HEK293 (cell line): ENCODE data around the gene NOL4L.

Source experiments
- CTCF ChIA-PET: fragments of 350-600 bp; formaldehyde crosslinking; extraction: SDS; loops from one replicate; lab custom pipeline; 2021; ENCODE audit warnings: antibody characterized with exemption; lab: Yijun Ruan, JAX
- POLR2A ChIA-PET: fragments of 300-600 bp; formaldehyde crosslinking; extraction: SDS; loops from one replicate; lab custom pipeline; 2020; ENCODE audit warnings: antibody characterized with exemption, inconsistent platforms; lab: Yijun Ruan, JAX
- H3K27ac ChIP-seq: fragments of 200-500 bp; sonication (Bioruptor generic); 2 replicates; pipeline ENCODE4 v1.5.1; 2014; ENCODE audit warnings: low read depth, low read length, control low read depth, inconsistent platforms; ENCODE audit errors: extremely low read depth
- H3K36me3 ChIP-seq, 2 experiments: fragments of 200-500 bp in 1 of 2; sonication (Bioruptor generic) in 1 of 2; 1 replicate in 1 of 2; 2 replicates in 1 of 2; pipeline ENCODE4 v1.5.1; 2014 to 2017; ENCODE audit warnings: inconsistent platforms in 2 of 2, low read length in 2 of 2; ENCODE audit not compliant: control insufficient read depth in 2 of 2, insufficient read depth in 1 of 2
- H3K4me1 ChIP-seq: fragments of 200-500 bp; sonication (Bioruptor generic); 2 replicates; pipeline ENCODE4 v1.5.1; 2014; ENCODE audit warnings: mild to moderate bottlenecking, low read length, inconsistent platforms; ENCODE audit not compliant: control insufficient read depth, insufficient read depth
- H3K4me3 ChIP-seq: 2 replicates; pipeline ENCODE4 v1.5.1; 2011; ENCODE audit warnings: low read depth, mild to moderate bottlenecking, control low read depth, low read length, moderate library complexity
- H3K9me3 ChIP-seq: fragments of 200-500 bp; sonication (Bioruptor generic); 2 replicates; pipeline ENCODE4 v1.5.1; 2014; ENCODE audit warnings: low read depth, low read length, inconsistent platforms; ENCODE audit not compliant: control insufficient read depth, insufficient read depth
- BCL11B ChIP-seq: fragments of 450-650 bp; formaldehyde crosslinking; IDR thresholded peaks from 2 replicates; pipeline ENCODE4 v1.5.1; 2016; ENCODE audit warnings: low read depth, missing biosample characterization, missing genetic modification characterization
- GFI1B ChIP-seq: fragments of 450-650 bp; formaldehyde crosslinking; IDR thresholded peaks from 2 replicates; pipeline ENCODE4 v1.5.1; 2016; ENCODE audit warnings: missing biosample characterization, missing genetic modification characterization
- GLI2 ChIP-seq: fragments of 450-650 bp; formaldehyde crosslinking; IDR thresholded peaks from 2 replicates; pipeline ENCODE4; 2017; ENCODE audit warnings: missing biosample characterization, missing genetic modification characterization, low read depth, borderline replicate concordance
- GLI4 ChIP-seq: fragments of 450-650 bp; formaldehyde crosslinking; IDR thresholded peaks from 2 replicates; pipeline ENCODE4 v1.5.1; 2016; ENCODE audit warnings: missing biosample characterization, missing genetic modification characterization
- GLIS1 ChIP-seq: fragments of 450-650 bp; formaldehyde crosslinking; IDR thresholded peaks from 2 replicates; pipeline ENCODE4 v1.5.1; 2016; ENCODE audit warnings: missing biosample characterization, missing genetic modification characterization
- GLIS2 ChIP-seq: fragments of 450-650 bp; formaldehyde crosslinking; IDR thresholded peaks from 2 replicates; pipeline ENCODE4 v1.5.1; 2016; ENCODE audit warnings: missing biosample characterization, missing genetic modification characterization
- KLF1 ChIP-seq: fragments of 450-650 bp; formaldehyde crosslinking; IDR thresholded peaks from 2 replicates; pipeline ENCODE4 v1.5.1; 2016; ENCODE audit warnings: missing biosample characterization, missing genetic modification characterization
- SCRT2 ChIP-seq: fragments of 450-650 bp; formaldehyde crosslinking; IDR thresholded peaks from 2 replicates; pipeline ENCODE4 v1.5.1; 2016; ENCODE audit warnings: missing biosample characterization, missing genetic modification characterization
- YY1 ChIP-seq: fragments of 450-650 bp; formaldehyde crosslinking; IDR thresholded peaks from 2 replicates; pipeline ENCODE4 v1.5.1; 2018; ENCODE audit warnings: missing biosample characterization, missing genetic modification characterization
- ZFP3 ChIP-seq: fragments of 450-650 bp; formaldehyde crosslinking; IDR thresholded peaks from 2 replicates; pipeline ENCODE4 v1.5.1; 2016; ENCODE audit warnings: low read depth, missing biosample characterization, missing genetic modification characterization
- ZNF112 ChIP-seq: fragments of 450-650 bp; formaldehyde crosslinking; IDR thresholded peaks from 2 replicates; pipeline ENCODE4 v1.5.0; 2017; ENCODE audit warnings: missing biosample characterization, missing genetic modification characterization
- ZNF121 ChIP-seq: fragments of 450-650 bp; formaldehyde crosslinking; IDR thresholded peaks from 2 replicates; pipeline ENCODE4 v1.5.1; 2016; ENCODE audit warnings: missing biosample characterization, missing genetic modification characterization
- ZNF16 ChIP-seq: fragments of 450-650 bp; formaldehyde crosslinking; IDR thresholded peaks from 2 replicates; pipeline ENCODE4 v1.5.1; 2016; ENCODE audit warnings: low read depth, missing biosample characterization, missing genetic modification characterization
- ZNF202 ChIP-seq: fragments of 450-650 bp; formaldehyde crosslinking; IDR thresholded peaks from 2 replicates; pipeline ENCODE4 v1.5.1; 2016; ENCODE audit warnings: missing biosample characterization, missing genetic modification characterization, borderline replicate concordance
- ZNF221 ChIP-seq: fragments of 450-650 bp; formaldehyde crosslinking; IDR thresholded peaks from 2 replicates; pipeline ENCODE4 v1.5.1; 2017; ENCODE audit warnings: missing biosample characterization, missing genetic modification characterization, borderline replicate concordance
- ZNF292 ChIP-seq: fragments of 450-650 bp; formaldehyde crosslinking; IDR thresholded peaks from 2 replicates; pipeline ENCODE4 v1.5.1; 2016; ENCODE audit warnings: low read depth, missing biosample characterization, missing genetic modification characterization, borderline replicate concordance
- ZNF391 ChIP-seq: fragments of 450-650 bp; formaldehyde crosslinking; IDR thresholded peaks from 2 replicates; pipeline ENCODE4 v1.5.1; 2016; ENCODE audit warnings: low read depth, missing biosample characterization, missing genetic modification characterization, borderline replicate concordance
- ZNF394 ChIP-seq: fragments of 450-650 bp; formaldehyde crosslinking; IDR thresholded peaks from 2 replicates; pipeline ENCODE4 v1.5.1; 2016; ENCODE audit warnings: missing biosample characterization, missing genetic modification characterization, mild to moderate bottlenecking, moderate library complexity, borderline replicate concordance
- ZNF404 ChIP-seq: fragments of 450-650 bp; formaldehyde crosslinking; IDR thresholded peaks from 2 replicates; pipeline ENCODE4 v1.5.1; 2017; ENCODE audit warnings: missing biosample characterization, missing genetic modification characterization
- ZNF48 ChIP-seq: fragments of 450-650 bp; formaldehyde crosslinking; IDR thresholded peaks from 2 replicates; pipeline ENCODE4 v1.5.1; 2016; ENCODE audit warnings: missing biosample characterization, missing genetic modification characterization
- ZNF510 ChIP-seq: fragments of 450-650 bp; formaldehyde crosslinking; IDR thresholded peaks from 2 replicates; pipeline ENCODE4 v1.5.1; 2018; ENCODE audit warnings: mild to moderate bottlenecking, missing genetic modification characterization, missing biosample characterization; ENCODE audit not compliant: insufficient replicate concordance
- ZNF514 ChIP-seq: fragments of 450-650 bp; formaldehyde crosslinking; IDR thresholded peaks from 2 replicates; pipeline ENCODE4 v1.5.1; 2016; ENCODE audit warnings: missing biosample characterization, missing genetic modification characterization
- ZNF600 ChIP-seq: fragments of 450-650 bp; formaldehyde crosslinking; IDR thresholded peaks from 2 replicates; pipeline ENCODE4 v1.5.1; 2016; ENCODE audit warnings: missing biosample characterization, missing genetic modification characterization
- ZNF610 ChIP-seq: fragments of 450-650 bp; formaldehyde crosslinking; IDR thresholded peaks from 2 replicates; pipeline ENCODE4 v1.5.1; 2016; ENCODE audit warnings: missing biosample characterization, missing genetic modification characterization, borderline replicate concordance
- ZNF621 ChIP-seq: fragments of 450-650 bp; formaldehyde crosslinking; IDR thresholded peaks from 2 replicates; pipeline ENCODE4 v1.5.1; 2017; ENCODE audit warnings: missing biosample characterization, missing genetic modification characterization
- ZNF747 ChIP-seq: fragments of 450-650 bp; formaldehyde crosslinking; IDR thresholded peaks from 2 replicates; pipeline ENCODE4 v1.5.1; 2016; ENCODE audit warnings: missing biosample characterization, missing genetic modification characterization
- TF ChIP-seq, protein P1 (sequence below): fragments of 450-650 bp; formaldehyde crosslinking; IDR thresholded peaks from 2 replicates; pipeline ENCODE4 v1.5.1; 2016; ENCODE audit warnings: missing biosample characterization, missing genetic modification characterization

NOL4L gene

DNA sequence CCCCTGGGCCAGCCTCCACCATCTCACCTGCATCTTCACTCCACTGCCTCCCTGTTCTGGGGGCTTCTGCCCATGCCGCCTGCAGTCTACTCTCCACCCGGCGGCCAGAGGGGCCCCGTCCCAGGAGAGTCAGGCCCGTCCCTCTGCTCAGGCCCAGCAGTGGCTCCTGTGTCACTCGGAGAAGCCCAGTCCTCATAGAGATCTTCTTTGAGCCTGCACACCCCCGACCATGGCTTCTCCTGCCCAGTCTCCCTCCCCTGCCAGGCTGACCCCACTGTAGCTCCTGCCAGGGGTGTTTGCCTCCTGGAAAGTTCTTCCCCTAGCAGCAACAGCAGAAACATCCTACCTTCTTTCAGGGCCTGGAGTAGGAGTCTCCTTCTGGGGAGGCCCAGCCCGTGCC, 22.2 kb upstream of the NOL4L start:
- TF ChIP-seq ZNF610 (tag by site-specific recombination) (no peak), GLIS2 (tag by site-specific recombination) (peak; percentile 13; the same call in 1 of the 2 replicates), GLIS1 (tag by site-specific recombination) (peak; percentile 33; the same call in 1 of the 2 replicates)
- POLR2A ChIA-PET, result no interaction called here
- Histone ChIP-seq H3K9me3 (no peaks in the 10 kb centered on the region), H3K4me3 (no peak overlapping the region), H3K36me3 (no peaks in the 10 kb centered on the region), H3K27ac (no peak overlapping the region), H3K4me1 (no peaks in the 10 kb centered on the region)
- CTCF ChIA-PET, result no interaction called here

GRCh38 chr20:32606790-32607189, 21.7 kb upstream of the NOL4L start:
- Histone ChIP-seq H3K36me3 (no peaks in the 10 kb centered on the region), H3K27ac (no peak overlapping the region), H3K4me3 (no peak overlapping the region), H3K4me1 (no peaks in the 10 kb centered on the region), H3K9me3 (no peaks in the 10 kb centered on the region)
- TF ChIP-seq ZNF514 (tag by site-specific recombination) (0 out of 2 replicates have a peak, but pooled peaks have one; percentile 23), ZNF16 (no peak), KLF1 (no peak), ZNF404 (tag by site-specific recombination) (no peak), ZNF621 (tag by site-specific recombination) (peak; percentile 6; the same call in 1 of the 2 replicates), ZNF112 (no peak), ZNF202 (tag by site-specific recombination) (peak; percentile 77), ZNF48 (tag by site-specific recombination) (0 out of 2 replicates have a peak, but pooled peaks have one; percentile 65)
- POLR2A ChIA-PET, result no interaction called here
- CTCF ChIA-PET, result no interaction called here

DNA sequence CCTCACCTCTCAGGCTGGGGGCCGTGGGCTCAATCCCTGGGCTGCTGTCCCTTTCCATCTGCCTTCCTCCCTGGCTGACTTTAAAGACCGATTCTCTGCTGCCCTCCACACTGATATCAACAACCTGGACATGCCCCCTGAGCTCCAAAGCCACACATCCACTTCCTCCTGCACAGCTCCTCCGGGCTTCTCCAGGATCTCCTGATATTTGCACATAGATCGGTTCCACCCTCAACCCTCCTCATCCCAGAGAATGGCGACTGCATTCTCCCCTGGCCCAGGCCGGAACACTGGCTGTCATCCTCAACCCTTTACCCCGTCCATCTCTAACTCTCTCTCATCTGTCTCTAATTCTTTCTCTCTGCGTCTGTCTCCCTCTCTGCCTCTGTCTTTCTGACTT, 21.0 kb upstream of the NOL4L start:
- Histone ChIP-seq H3K4me3 (no peak overlapping the region), H3K4me1 (no peaks in the 10 kb centered on the region), H3K27ac (no peak overlapping the region), H3K36me3 (no peaks in the 10 kb centered on the region), H3K9me3 (no peaks in the 10 kb centered on the region)
- POLR2A ChIA-PET, result no interaction called here
- TF ChIP-seq GFI1B (tag by site-specific recombination) (no peak), ZNF221 (tag by site-specific recombination) (no peak), GLIS2 (tag by site-specific recombination) (no peak), GLI2 (tag by site-specific recombination) (no peak), ZNF394 (tag by site-specific recombination) (peak; percentile 76), YY1 (tag by site-specific recombination) (no peak), ZNF121 (tag by site-specific recombination) (no peak), SCRT2 (no peak; the same call in 1 of the 2 replicates), ZNF391 (tag by site-specific recombination) (no peak), ZFP3 (tag by site-specific recombination) (no peak), GLI4 (tag by site-specific recombination) (no peak), ZNF292 (tag by site-specific recombination) (no peak), ZNF600 (0 out of 2 replicates have a peak, but pooled peaks have one; percentile 28), ZNF747 (tag by site-specific recombination) (no peak), BCL11B (no peak), ZNF510 (no peak)
- TF ChIP-seq, protein P1, sequence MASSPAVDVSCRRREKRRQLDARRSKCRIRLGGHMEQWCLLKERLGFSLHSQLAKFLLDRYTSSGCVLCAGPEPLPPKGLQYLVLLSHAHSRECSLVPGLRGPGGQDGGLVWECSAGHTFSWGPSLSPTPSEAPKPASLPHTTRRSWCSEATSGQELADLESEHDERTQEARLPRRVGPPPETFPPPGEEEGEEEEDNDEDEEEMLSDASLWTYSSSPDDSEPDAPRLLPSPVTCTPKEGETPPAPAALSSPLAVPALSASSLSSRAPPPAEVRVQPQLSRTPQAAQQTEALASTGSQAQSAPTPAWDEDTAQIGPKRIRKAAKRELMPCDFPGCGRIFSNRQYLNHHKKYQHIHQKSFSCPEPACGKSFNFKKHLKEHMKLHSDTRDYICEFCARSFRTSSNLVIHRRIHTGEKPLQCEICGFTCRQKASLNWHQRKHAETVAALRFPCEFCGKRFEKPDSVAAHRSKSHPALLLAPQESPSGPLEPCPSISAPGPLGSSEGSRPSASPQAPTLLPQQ (tag by site-specific recombination), result no peak
- CTCF ChIA-PET, result no interaction called here
